Activated CD4-positive, alpha-beta T cell treated with anti-CD3 and anti-CD28 coated beads, Interleukin-10, Interleukin-2, amounts not matched to agents 100 ng/mL and 50 ng/mL, durations not matched to agents 16 hours and 8 hours (primary cell): ENCODE measurements around the gene RASGRF1.

ENCODE experiments used
- DNase-seq: peaks from one replicate; pipeline ENCODE4 v3.0.0-alpha.2; 2020

The RASGRF1 gene

DNA sequence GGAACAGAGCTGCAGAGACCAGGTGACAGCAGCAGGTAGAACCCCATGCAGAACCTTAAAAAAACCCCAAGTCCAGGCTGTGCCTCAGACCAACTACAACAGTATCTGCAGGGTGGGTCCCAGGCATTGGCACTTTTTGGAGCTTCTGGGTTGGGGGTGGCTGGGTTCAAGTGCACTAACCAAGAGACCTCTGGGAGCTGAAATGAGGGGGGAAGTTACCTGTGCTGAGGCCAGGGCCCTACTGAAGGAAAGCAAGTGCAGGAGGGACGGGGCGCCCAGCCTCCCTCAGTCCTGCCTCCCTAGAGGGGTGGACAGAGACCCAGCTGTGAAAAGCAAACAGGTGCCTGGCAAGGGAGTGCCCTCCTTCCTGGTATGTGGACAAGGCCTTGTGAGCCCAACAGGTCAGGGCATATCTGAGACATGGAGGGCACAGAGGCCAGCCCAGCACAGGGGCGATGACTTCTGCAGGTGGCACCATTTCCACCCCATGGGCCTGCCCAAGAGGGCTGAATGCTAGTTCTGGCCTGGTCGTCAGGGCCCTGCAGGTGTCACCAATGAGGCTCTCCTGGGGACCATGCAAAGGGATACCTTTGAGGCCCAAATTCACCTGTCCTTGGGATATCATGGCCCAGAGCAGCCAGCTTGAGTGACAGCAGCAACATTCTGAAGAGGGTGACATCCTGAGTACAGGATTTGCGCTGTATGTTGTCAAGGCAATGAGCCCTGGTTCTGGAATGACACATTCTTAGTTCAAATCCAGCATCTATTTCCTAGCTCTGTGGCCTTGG, 164.4 kb downstream of the RASGRF1 start:
- no peak for DNase-seq

DNA sequence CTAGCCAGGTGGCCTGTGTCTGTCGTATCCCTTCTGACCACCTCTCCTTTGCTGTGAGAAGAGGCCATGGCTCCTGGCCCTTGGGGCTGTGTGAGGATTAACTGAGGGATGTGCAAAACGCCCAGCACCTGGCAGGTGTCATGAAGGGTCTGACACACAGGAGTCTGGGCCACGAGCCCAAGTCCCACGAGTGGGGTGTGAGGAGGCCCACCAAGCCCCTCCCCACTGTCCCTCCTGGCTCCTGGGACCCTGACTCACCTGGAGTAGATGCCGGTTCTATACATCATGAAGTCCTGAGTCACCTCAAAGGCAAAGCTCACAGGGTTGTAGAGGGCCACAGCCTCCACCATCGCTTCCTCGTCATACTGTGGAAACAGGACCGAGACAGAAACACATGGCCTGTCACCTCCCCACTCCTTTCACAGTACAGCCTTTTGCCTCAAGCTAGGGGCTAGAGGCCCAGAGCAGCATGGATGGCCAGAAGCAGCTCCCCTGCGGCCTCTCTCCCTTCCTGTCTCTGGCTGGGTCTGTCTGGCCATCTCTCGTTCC, 165.4 kb downstream of the RASGRF1 start:
- DNase-seq: no peak

DNA sequence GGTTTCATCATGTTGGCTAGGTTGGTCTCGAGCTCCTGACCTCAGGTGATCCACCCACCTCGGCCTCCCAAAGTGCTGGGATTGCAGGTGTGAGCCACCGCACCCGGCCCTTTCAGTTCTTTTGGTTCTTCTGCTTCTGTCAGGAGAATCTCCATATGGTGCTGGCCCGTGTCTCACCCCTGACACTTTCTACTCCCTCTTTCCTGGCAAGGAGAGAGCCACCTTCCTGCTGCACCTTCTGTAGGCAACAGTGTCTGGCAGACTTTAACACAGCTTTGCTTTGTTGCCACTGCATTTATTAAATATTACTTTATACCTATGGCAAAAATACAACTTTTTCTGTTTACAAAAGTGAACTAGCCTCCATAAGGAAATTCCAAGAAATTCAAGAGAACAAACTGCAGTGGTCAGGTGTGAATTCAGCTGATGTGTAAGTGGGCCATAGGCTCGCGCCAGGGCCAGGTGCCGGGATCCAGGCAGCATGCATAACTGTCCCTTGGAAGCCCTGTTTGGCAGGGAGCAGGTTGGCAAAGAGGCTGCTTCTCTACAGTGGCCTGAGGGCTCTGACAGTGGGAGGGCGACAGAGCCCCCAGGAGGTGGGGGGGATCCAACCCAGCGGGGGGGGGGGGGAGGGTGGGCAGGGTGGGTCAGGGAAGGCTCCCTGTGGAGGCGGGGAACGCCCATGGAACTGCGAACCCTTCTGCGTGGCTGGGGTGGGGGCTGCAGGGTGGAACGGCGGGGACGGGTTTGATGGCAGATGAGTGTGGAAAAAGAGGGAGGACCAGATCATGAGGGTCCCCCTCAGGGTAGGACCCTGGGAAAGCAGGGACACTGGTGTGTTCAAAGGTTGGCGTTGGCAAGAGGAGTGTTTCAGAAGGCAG, 166.9 kb downstream of the RASGRF1 start:
- no peak for DNase-seq

DNA sequence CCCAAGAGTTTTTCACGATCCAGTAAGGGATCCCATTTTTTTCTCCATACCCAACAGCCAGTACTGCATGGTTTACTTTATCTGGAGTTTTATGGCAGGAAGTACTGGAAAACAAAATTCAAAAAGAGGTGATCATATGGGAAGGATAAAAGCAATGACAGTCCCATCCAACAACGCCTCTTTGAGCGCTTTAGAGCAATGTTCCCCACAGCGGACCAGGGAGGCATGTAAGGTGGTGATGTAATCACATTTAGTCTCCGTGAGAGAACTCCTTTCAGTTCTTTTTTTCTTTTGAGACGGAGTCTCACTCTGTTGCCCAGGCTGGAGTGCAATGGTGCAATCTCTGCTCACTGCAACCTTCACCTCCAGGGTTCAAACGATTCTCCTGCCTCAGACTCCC, 167.6 kb downstream of the RASGRF1 start:
- no peak for DNase-seq

DNA sequence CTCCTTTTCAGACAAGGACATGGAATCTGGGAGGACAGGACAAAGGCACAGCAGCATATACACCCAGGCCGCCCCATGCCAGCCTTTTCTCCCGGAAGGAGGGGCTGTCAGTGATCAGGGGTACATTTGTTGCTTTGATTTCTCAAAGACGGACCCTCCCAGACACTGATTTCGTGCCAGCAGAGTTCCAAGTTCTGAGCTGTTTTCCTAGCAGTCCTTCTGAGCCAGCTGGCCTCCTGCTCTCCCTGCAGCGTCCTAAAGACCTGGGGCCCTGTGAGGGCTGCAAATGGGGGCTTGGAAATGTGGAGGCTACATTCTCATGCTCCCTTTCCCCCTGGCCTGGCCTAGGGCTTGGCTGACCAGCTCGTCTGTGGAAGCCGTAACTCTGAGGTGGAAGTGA, 168.1 kb downstream of the RASGRF1 start:
- DNase-seq: no peak

DNA sequence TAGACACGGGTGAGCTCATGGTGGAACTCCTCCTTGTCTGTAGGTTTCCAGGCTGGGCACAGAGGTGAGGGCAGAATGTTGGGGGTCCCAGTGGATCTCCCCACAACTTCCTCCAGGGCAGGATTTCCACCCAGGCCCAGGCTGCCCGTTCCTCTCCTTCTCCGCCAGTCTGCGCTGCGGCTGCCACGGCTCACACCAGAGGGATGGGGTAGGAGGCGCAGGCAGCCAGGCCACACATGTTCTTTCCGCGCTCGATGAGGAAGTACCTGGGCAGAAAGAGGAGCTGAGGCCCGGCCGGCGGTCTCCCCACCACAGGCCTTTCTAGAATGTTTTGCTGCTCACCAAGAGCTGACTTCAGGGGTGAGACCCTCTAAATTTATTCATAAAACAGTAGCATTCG, 168.6 kb downstream of the RASGRF1 start:
- DNase-seq: no peak

GRCh38 chr15:78921517-78921916, 169.1 kb downstream of the RASGRF1 start:
- no peak for DNase-seq

DNA sequence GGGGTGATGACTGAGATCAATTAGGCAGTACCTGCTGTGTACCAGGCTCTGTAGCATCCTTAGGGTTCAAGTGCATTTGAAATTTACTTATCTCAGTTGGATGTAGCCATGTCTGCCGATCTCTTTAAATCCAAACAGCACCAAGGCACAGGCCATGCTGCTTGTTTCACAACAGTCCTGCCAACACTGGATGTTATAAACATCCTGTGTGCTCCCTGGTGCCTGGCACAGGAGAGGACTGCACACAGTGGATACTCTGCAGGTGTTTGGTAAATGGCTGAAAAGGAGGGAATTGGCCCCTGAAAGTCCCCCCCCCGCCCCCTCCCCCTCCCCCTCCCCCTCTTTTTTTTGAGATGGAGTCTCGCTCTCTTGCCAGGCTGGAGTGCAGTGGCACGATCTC, 172.7 kb downstream of the RASGRF1 start:
- DNase-seq: no peak

- no peak for DNase-seq
These were observed 174.5 kb downstream of the RASGRF1 start for GRCh38 chr15:78916088-78916487.

DNA sequence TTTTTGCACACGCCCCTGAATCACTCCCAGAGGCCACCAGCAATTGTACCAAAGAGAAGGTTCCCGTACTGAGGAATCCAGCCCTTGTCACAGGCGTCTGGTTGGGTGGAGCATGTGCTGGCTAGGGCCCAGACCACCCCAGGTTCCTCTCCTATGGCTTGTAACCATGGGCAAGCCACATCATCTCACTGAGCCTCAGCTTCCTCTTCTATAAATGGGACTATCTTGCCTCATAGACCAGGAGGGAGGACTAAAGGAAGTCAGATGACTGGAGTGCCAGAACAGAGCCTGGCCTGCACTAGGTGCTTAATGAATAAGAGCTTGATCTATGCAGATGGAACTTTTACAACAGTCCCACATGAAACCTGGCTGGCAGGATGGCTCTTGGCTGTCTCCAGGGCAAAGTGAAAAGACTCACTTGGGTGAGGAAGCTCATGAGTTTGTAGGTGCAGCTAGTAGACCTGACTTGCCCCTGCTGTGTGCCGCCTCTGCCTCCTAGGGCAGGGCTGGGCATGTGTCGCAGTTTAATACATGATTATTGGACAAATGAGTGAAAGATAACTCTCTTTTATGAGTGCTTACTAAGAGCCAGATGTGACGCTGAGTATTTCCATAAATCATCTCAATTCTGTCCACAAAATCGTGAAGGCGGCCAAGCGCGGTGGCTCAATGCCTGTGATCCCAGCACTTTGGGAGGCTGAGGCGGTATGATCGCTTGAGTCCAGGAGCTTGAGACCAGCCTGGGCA, 175.1 kb downstream of the RASGRF1 start:
- no peak for DNase-seq

DNA sequence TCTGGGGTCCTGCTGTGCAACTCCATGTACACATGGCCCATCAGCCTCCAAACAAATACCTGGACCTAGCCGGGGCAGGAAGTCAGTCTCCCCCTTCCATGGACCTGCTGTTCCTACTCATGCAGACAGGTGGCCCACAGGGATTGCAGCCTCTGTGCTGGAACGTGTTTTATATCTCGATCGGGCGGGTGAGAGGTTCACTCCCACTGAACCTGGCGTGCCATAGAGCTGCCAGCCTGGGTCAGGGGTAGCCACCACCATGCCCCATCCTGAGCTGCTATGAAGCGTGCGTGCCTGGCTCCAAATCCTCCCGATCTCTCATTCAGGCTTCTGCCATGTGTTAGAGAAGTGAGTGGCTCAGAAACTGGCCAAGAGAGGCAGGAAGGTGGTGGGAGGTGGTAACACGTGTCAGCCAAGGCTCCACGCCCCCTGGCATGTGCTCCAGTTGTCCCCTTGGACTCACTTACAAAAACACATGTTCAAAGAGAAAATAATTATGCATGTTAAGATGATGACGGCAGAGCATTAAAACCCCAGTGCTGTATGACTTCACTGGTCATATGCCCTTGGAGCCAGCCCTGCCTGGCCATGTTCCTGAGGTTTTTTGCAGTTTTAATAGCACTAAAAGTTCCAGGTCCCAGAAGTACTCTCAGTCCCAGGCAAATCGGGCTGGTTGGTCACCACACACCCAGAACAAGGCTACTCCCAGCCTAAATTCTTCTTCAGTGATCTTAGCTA, 176.4 kb downstream of the RASGRF1 start:
- DNase-seq: no peak

GRCh38 chr15:78913012-78913411, 177.6 kb downstream of the RASGRF1 start:
- no peak for DNase-seq

GRCh38 chr15:78912316-78912715, 178.3 kb downstream of the RASGRF1 start:
- no peak for DNase-seq

DNA sequence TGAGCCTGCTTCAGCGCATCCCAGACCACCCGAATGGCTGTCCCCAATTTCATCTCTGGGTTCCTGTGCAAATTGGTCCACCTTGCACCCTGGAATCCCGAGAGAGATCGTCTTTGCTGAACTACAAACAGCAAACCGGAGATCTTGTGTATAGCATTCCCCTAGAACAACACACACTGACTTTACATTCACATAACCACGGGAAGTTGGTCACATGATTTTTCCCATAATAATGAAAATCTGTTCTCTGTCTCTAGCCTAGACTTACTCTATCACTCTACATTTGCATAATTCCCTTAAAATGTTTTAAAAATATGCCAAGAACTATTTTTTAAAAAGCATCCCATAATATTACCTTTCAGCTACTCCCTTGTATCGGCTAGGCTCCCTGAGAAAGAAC, 180.3 kb downstream of the RASGRF1 start:
- no peak for DNase-seq
